Stimulated activated CD4-positive, alpha-beta T cell treated with anti-CD3 and anti-CD28 coated beads, TNF-alpha, amount 100 ng/mL, for 4 hours (primary cell): ENCODE results near the gene KRTAP10-7.
"Not testable (repeated sequence)": the region's sequence is repeated elsewhere in the genome, so short reads cannot be mapped to it uniquely, and the experiment has no call there.

Experiments
- DNase-seq, 3 experiments: peaks; one replicate each; pipeline ENCODE4 v3.0.0-alpha.2; 2020; ENCODE audit warnings: low read depth in 3 of 3

KRTAP10-7 gene

DNA sequence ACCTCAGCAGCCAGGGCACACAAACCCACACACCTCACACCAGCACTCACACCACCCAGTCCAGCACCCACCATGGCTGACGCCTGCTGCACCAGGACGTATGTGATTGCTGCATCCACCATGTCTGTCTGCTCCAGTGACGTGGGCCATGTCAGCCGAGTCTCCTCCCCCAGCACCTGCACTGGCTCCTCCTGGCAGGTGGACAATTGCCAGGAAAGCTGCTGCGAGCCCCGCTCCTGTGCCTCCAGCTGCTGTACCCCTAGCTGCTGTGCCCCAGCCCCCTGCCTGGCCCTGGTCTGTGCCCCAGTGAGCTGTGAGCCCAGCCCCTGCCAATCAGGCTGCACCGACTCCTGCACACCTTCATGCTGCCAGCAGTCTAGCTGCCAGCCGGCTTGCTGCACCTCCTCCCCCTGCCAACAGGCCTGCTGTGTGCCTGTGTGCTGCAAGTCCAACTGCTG, 11.7 kb downstream of the KRTAP10-7 start, which contains the start of gene KRTAP10-8:
KRTAP10-8 (plus strand) TSS at position 51 of the 458 bp plus-strand sequence; CDS start at position 73, 22 bp downstream.
- DNase-seq, result no peak

DNA sequence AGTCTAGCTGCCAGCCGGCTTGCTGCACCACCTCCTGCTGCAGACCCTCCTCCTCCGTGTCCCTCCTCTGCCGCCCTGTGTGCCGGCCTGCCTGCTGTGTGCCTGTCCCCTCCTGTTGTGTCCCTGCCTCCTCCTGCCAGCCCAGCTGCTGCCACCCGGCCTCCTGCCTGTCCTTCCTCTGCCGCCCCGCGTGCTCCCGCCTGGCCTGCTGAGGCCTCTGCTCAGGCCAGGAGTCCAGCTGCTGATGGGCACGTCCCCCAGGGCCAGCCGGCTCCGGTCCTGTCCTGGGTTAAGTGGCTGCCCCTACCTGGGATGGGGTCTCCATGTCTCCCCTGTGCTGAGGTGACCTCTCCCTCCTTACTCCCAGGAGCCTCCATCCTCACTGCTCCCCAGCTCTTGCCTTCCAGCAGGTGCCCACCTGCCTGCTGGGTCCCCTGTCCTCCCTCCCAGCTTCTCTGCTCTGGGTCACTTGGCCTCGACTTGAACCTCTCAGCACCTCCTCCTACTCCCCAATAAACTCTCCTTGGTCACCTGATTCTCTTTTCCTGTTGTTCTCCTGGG, 12.4 kb downstream of the KRTAP10-7 start:
- no peak for DNase-seq

DNA sequence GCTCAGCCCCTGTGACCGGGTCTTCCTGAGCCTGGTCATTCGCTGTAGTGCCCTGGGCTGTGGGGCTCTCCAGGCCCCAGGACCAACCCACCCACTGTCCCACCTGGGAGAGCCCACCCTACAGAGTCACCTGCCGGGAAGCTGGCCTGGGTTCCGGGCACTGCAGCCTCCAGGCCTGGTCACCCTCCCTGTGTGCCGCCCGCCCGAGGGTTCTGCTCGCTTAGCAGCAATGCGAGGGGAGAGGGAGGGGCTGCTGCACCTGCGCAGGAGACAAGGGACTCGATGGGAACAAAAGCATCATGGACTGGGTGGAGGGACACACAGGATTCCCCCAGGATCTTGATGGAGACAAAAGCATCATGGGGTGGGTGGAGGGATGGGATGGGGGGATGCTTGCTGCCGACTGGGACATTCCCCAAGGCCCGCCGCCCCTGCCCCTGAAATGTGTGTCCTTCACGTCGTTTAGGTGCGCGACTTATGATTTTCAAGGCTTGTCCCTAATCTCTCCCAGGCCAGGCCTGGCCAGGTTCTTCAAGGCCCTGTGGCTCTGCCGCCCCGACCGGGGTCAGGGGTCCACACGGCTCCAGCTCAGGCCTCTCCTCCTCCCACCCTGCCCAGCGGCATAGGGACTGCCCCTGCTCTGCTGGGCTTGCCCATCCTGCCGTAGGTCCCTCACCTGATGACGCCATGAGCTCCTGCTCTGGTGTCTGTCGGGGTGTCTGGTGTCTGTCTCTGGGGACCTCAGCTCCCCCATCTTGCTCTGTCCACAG, 13.2 kb downstream of the KRTAP10-7 start:
- no peak for DNase-seq

DNA sequence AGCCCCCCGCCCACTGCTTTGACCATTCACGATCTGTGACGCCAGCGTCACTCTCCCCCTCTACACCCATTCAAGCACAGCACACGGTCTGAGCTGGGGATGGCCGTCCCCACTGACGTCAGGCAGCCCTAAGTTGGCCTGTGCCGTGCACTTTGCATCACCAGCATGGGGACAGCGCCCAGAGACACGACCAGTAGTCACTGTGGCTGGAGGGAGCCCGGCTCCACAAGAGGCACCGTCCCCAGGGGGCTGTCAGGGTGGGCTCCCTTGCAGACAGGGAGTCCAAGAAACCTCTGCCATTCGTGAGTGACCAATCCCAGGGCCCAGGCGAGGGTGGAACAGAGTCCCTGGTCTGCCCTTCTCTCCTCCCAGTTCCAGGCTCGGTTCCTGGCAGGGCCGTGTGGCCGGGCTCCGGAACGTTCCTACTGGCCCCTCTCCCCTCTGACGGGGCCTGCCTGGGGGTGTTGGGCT, 13.8 kb downstream of the KRTAP10-7 start:
- DNase-seq, result no peak

DNA sequence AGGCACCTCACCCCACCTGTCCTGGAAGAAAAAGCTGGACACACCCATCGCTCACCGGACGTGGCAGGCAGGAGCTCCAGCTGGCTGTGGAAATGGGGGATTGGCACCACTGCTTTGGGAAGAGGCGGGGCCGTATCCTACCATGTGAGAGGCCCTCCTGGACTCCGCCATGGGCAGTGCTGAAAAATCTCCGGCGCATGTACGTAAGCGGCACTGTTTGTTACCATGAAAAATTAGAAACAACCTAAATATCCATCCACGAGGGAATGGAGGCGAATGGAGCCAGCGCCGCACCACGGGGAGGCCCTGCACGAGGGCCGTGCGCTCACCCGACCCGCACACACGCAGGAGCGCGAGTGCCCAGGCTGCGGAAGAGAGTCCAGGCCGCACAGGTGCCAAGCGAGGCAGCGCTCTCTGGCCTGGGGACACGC, 14.6 kb downstream of the KRTAP10-7 start:
- DNase-seq, result no peak

DNA sequence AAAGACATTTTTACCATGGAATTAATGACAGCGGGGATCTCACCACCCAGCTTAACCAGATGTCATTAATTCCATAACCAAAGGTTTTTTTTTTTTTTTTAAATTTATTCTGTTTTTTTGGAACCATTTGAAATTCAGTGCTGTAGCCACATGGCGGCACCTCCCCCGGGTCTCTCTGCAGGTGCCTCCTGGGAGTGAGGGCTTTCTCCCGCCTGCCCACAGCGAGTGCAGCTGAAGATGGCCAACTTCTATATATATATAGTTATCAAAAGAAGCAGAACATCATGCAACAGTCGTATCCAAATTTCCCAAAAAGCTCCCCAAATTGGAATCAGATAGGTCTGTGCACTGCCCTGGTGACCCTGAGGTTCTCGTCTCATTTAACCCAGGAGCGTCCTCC, 15.1 kb downstream of the KRTAP10-7 start:
- no peak for DNase-seq

DNA sequence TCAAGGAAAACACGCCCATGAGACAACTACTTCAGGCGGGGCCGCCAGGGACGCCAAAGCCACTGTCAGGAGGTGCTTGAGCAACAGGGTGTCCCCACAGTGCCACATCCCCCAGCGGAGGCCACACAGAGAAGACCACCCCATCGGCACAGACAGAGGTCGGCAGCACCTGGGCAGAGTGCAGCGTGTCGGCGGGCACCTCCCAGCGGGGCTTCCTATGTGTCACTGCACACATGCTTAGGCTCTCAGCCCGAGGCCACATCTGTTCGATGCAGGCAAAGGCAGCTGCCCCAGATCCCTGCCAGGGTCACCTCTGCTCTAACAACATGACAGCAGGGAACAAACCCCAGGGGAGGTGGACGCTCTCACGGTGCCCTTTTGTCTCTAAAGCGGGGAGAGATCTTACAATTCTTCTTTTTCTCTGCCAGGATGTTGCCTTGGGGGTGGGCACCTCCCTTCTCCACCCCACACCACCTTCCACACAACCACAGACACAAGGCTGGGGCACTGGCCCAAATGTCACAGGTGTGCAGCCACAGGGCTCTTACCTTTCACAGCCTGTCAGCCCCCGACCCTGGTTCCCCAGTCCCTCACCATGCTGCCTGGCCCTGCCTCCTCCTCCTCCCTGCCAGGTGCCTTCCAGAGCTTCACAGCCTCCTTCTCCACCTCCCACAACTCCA, 15.7 kb downstream of the KRTAP10-7 start:
- DNase-seq, result no peak

DNA sequence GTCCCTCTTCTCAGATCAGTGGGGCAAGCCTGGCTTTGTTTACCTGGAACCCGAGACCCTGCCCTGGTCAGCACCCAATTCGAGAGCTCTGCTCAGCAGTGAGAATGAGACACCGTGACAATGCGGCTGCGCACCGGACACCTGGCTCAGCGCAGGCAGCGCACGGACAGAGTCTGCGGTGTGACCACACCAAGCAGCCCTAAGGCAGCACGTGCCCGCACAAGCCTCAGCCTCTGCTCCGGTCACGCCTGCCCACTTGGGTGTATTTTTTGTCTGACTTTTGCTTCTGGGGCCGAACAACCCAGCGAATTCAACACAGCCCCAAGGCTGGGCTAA, 16.2 kb downstream of the KRTAP10-7 start:
- DNase-seq, result no peak

DNA sequence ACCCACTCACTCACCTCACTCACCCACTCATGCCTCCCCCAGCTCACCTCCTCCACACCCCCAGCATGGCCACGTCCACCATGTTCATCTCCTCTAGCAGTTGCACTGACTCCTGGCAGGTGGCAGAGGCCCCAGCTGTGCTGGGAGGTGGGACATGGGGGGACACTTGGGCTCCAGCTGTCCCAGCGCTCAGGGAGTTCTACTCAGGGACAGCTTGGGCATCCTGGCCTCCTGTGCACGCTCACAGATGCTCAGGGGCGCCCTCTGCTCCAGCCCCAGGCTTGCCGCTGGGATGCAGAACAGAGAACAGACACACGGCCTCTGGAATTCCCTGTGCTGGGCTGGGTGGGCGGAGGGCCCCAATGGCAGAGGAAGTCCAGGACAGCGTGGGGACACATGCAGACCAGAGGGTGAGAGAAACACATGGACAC, 16.7 kb downstream of the KRTAP10-7 start:
- no peak for DNase-seq

DNA sequence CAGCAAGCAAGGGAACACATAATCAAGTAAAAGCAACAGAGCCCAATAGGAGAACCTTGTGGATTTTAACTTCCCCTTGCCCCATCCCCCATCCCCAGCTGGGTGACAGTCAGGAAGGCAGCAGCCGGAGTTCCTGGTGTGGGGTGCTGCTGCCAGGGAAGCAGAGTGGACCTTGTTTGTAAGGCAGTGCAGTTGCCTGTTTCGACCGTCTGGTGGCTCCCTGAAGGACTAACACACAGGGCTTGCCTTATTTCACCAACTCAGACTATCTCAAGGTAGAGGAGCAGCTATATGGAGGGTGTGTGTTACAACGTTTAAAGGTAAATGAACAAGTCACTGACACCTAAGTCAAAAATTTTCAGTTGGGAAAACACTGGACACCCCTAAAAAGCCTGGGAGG, 18.1 kb downstream of the KRTAP10-7 start:
- DNase-seq, result no peak

DNA sequence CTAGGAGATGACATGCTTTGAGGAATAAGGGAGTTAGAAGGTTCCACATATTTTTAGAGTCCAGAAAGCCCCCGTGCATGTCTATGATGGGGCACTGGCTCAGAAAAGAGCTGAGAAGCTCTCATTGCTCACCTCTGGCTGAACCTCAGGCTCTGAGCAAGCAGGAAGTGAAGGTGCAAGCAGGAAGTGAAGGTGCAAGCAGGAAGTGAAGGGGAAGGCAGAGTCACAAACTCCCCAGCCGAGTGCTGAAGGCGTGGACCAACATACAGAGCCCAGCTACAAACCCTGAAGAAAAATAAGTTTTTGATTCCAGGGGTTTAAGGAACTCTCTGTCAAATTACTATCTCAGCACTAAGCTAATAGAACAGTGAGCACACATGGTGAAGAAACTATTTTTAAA, 18.5 kb downstream of the KRTAP10-7 start:
- DNase-seq, result peak; percentile 17 to 41 (median 29)

DNA sequence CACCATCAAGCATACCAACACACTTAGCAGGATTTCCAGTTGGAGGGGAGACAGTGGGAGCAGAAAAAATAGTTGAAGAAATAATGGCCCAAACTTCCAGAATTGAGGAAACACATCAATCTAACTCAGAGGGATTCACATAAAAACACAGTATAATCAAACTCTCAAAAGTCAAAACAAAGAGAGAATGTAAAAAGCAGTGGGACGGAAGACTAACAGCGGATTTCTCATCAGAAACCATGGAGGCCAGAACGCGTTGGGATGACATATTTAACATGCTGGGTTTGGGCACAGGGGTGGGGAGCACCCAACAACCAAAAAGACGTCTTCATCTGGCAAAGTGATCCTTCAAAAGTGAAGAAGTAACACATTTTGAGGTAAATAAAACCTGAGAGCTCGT, 19.5 kb downstream of the KRTAP10-7 start:
- DNase-seq, result no peak

DNA sequence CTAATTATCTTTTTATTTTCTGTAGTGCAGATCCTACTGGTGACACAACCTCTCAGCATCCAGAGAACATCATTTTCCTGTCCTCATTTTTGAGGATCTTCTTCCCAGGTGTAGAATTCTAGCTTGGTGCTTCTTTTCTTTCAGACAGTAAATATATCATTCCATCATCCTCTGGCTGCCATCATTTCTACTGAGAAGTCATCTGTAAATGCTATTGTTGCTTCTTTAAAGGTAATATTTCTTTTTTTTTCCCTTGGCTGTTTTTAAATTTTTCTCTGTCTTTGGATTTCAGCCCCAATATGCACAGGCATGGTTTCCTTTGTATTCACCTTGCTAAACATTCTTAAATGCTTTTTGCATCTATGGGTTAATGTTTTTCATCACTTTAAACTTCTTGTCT, 23.2 kb downstream of the KRTAP10-7 start:
- DNase-seq, result no peak

DNA sequence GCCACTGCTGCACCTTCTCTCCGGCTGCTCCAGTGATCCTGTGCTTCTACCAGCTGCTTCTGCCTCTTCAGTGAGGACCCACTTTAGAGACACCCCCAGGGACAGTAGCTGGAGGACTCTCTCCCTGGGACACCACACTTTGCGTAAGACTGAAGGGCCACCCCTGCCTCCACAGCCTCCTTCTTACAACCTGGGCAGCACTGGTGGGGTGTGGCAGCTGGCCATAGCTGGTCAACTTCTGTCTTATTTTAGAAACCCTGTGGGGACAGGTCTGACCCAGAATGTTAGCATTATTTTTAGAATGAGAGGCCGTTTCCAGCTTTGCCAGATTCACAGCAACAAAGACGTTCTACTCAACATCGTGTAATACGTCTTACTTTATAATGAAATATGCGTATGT, 25.4 kb downstream of the KRTAP10-7 start:
- DNase-seq, result no peak

DNA sequence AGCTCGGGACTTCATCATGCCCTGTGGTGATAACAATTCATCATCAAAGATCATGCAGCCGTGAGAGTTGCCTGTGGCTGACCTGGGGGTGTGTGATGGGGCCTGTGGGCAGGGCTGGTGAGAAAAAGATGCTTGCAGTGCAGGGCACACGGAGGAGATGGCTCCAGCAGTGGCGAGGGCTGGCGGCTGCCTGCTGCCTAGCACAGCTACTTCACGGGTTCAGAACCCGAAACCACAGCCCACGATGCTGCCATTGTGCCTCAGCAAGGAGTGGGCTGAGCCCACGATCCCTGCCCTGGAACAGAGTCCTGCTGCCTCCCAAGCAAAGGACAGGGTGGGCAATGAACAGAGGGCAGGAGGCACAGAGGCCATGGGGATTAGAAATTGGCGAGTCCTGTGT, 25.9 kb downstream of the KRTAP10-7 start:
- no peak for DNase-seq

DNA sequence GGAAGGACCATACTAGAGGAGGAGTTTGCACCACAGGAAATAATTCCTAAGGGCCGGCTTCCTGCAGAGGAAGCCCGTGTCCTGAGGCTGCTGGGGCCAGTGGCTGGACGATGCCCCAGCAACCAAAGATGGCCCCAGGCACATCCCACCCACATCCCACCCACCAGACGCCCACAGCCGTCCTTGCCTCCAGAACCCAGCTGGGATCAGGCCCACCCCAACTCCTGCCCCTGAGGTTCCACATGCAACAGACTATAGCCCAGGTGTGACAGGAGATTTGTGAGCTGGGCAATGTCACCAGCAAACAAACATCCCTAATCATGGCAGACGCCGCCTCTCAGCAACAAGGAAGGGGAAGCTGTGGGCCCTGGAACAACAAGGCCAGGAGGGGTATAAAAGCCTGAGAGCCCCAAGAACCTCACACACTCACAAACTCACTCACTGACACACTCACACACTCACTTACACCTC, 26.3 kb downstream of the KRTAP10-7 start, which contains the start of gene KRTAP10-9:
KRTAP10-9 (plus strand) TSS at position 421 of the 471 bp plus-strand sequence. CDS start 79 bp downstream, outside the sequence.
- DNase-seq, result no peak

DNA sequence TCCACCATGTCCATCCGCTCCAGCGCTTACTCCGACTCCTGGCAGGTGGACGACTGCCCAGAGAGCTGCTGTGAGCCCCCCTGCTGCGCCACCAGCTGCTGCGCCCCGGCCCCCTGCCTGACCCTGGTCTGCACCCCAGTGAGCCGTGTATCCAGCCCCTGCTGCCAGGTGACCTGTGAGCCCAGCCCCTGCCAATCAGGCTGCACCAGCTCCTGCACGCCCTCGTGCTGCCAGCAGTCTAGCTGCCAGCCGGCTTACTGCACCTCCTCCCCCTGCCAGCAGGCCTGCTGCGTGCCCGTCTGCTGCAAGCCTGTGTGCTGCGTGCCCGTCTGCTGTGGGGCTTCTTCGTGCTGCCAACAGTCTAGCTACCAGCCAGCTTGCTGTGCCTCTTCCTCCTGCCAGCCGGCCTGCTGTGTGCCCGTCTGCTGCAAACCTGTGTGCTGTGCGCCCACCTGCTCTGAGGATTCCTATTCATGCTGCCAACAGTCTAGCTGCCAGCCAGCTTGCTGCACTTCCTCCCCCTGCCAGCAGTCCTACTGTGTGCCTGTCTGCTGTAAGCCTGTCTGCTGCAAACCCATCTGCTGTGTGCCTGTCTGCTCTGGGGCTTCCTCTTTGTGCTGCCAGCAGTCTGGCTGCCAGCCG, 26.9 kb downstream of the KRTAP10-7 start:
- not testable (repeated sequence) for DNase-seq

DNA sequence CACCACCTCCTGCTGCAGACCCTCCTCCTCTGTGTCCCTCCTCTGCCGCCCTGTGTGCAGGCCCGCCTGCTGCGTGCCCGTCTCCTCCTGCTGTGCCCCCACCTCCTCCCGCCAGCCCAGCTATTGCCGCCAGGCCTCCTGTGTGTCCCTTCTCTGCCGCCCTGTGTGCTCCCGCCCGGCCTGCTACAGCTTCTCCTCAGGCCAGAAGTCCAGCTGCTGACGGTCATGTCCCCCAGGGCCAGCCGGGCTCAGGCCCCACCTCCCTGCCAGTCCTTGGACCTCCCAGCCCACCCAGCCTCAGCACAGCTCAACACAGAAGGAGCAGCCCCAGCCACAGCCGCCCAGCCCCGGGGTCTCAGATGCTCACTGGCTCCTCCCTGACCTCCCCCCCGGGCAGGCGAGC, 27.4 kb downstream of the KRTAP10-7 start:
- DNase-seq, result not testable (repeated sequence)

DNA sequence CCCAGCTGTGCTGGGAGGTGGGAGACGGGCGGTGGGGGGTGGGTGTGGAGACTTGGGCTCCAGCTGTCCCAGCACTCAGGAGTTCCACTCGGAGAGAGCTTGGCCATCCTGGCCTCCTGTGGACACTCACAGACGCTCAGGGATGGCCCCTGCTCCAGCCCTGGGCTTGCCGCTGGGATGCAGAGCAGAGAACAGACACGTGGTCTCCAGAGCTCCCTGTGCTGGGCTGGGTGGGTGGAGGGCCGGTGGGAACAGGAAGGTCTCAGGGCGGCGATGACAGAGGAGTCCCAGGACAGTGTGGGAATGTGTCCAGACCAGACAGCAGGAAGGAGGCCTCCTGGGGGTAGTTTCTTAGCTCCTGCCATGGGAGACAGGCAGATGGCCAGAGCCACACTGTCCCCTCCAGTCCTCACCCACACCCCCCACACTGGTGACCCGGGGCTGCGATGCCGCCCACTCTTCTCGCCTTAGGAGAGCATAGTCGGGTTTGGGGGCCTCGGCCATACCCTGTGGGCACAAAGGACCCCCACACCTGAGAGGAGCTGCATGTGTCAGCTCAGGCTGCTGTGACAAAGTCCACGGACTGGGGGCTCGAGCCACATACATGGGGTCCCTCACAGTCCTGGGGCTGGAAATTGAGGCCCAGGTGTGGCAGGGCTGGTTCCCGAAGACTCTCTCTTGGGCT, 28.5 kb downstream of the KRTAP10-7 start:
- DNase-seq, result no peak

DNA sequence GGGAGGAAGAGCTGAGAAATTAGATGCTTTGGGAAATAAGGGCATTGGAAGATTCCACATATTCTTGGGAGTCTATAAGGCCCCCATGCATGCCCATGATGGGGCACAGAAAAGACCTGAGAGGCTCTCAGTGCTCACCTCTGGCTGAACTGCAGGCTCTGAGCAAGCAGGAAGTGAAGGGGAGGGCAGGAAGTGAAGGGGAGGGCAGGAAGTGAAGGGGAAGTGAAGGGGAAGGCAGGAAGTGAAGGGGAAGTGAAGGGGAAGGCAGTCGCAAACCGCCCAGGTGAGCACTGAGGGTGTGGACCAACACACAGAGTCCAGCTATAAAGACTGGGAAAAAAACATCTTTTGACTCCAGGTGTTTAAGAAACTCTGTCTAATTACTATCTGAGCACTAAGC, 30.0 kb downstream of the KRTAP10-7 start:
- DNase-seq, result no peak

DNA sequence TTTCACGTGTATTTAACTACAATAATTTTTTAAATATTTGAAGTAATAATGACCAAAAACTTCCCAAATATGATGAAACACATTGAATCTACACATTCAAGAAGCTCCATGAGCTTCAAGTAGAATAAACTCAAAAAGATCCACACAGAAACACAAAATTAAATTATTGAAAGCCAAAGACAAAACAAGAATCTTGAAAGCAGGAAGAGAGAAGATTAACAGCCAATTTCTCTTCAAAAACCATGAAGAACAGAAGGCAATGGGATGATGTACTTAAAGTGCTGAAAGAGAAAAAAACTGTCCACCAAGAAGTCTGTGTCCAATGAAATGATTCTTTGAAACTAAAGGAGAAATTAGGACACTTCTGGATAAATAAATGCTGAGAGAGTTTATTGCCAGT, 31.7 kb downstream of the KRTAP10-7 start:
- no peak for DNase-seq
